SH-SY5Y (cell line): ENCODE measurements around the gene MAGI2.

Source experiments
- GATA2 ChIP-seq: IDR thresholded peaks from 2 replicates; pipeline ENCODE4 v1.6.1; 2011; ENCODE audit warnings: mild to moderate bottlenecking, low read depth, low read length
- GATA3 ChIP-seq: IDR thresholded peaks from 2 replicates; pipeline ENCODE4 v1.6.1; 2011; ENCODE audit warnings: low read depth, mild to moderate bottlenecking, low read length, moderate library complexity

GRCh38 chr7:78326876-78327275 is 1126.6 kb downstream of the MAGI2 start:
- TF ChIP-seq GATA3 = no peak
- TF ChIP-seq GATA2 = no peak
